GM18499 (cell line): ENCODE results near the gene PPFIA1.
"Not testable (repeated sequence)": the region's sequence is repeated elsewhere in the genome, so short reads cannot be mapped to it uniquely, and the experiment has no call there.

ENCODE experiments used
- ATAC-seq: cut with Tn5 transposase; IDR thresholded peaks from one replicate; pipeline ENCODE4 v1.9.1; 2021; ENCODE audit warnings: moderate number of reproducible peaks; ENCODE audit not compliant: insufficient read depth, unreplicated experiment

The PPFIA1 gene

GRCh38 chr11:70250876-70251658 lies 19.4 kb upstream of the PPFIA1 start:
- no peak for ATAC-seq

- ATAC-seq, result no peak
These were observed 18.7 kb upstream of the PPFIA1 start for GRCh38 chr11:70251659-70252321.

GRCh38 chr11:70252844-70253243 lies 17.6 kb upstream of the PPFIA1 start:
- no peak for ATAC-seq

- no peak for ATAC-seq
These were observed 14.9 kb upstream of the PPFIA1 start for GRCh38 chr11:70255477-70256116.

- ATAC-seq, result not testable (repeated sequence)
These were observed 11.4 kb upstream of the PPFIA1 start for GRCh38 chr11:70259077-70259476.

- ATAC-seq, result no peak
These were observed 7.5 kb upstream of the PPFIA1 start for GRCh38 chr11:70262951-70263350.

- ATAC-seq, result no peak
These were observed 7.1 kb upstream of the PPFIA1 start for GRCh38 chr11:70263363-70263762.

- no peak for ATAC-seq
These were observed 5.1 kb upstream of the PPFIA1 start for GRCh38 chr11:70265341-70265740.

GRCh38 chr11:70267405-70267950 lies 3.0 kb upstream of the PPFIA1 start:
- no peak for ATAC-seq

GRCh38 chr11:70268526-70268925 lies 2.0 kb upstream of the PPFIA1 start:
- no peak for ATAC-seq

GRCh38 chr11:70270877-70271648 lies 573 bp downstream of the PPFIA1 start:
- ATAC-seq, result no peak

- no peak for ATAC-seq
These were observed 1.1 kb downstream of the PPFIA1 start for GRCh38 chr11:70271649-70271953.

- ATAC-seq, result no peak
These were observed 1.5 kb downstream of the PPFIA1 start for GRCh38 chr11:70272009-70272408.

- ATAC-seq, result no peak
These were observed 8.5 kb downstream of the PPFIA1 start for GRCh38 chr11:70278994-70279393.

GRCh38 chr11:70281156-70281609 lies 10.7 kb downstream of the PPFIA1 start:
- ATAC-seq, result no peak

GRCh38 chr11:70282012-70282411 lies 11.5 kb downstream of the PPFIA1 start:
- ATAC-seq, result no peak

GRCh38 chr11:70288721-70289120 lies 18.2 kb downstream of the PPFIA1 start:
- no peak for ATAC-seq

- ATAC-seq, result no peak
These were observed 19.1 kb downstream of the PPFIA1 start for GRCh38 chr11:70289582-70289981.

GRCh38 chr11:70290361-70291065 lies 20.0 kb downstream of the PPFIA1 start:
- ATAC-seq, result no peak

GRCh38 chr11:70292166-70292565 lies 21.7 kb downstream of the PPFIA1 start:
- ATAC-seq, result no peak
